GM19035 (cell line): ENCODE data around the gene MATK.

Experiments used
- ATAC-seq: cut with Tn5 transposase; IDR thresholded peaks from one replicate; pipeline ENCODE4 v1.9.1; 2021; ENCODE audit not compliant: unreplicated experiment

The MATK gene

DNA sequence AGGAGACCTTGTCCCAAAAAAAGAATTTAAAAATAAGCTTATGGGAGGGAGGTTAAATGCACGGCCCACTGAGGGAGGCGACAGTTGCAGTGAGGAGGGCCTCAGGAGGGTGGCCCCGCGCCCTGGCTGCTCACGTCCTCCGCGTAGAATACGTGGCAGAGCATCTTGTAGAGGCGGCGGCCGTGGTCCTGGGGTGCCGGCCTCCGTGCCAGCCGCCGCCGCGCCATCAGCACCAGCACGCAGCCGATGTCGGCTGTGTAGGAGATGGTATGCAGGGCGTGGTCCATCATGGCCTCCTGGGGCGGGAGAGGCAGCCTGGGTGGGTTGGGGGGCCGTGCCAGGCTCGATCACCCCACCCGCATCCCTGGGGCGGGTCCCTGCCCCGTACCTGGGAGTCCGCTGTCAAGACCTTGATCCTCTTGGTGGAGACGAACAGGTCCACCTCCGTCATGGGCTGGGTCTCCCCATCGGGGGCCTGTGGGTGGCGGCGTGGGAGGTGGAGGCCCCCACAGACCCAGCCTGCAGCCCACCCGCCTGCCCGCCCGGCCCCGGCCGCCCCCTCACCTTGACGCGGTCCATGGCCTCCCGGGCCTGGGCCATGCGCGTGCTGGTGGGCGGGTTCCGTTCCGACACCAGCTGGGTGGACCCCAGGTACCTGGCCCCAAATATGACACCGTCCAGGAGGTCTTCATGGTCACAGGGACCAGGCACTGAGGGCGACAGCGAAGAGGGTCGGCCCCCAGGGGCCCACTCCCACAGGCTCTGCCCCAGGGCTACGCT is 32.4 kb downstream of the MATK start:
- no peak for ATAC-seq

DNA sequence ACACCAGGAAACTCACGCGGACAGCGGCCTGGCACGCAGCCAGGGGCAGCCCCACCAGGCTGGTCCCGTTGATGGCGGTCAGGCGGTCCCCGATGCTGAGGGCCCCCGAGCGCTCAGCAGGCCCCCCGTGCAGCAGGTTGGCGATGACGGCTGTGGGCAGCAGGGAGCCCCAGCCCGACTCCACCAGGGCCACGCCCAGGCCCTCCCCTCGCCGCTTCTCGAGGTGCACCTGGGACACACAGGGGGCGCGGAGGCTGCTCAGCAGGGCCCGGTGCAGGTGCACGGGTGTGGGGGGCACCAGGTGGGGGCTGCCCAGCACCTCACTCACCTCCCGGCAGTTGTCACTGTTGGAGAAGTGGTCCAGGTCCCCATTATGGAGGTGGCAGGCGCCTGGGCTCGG is 33.7 kb downstream of the MATK start:
- ATAC-seq, result no peak

DNA sequence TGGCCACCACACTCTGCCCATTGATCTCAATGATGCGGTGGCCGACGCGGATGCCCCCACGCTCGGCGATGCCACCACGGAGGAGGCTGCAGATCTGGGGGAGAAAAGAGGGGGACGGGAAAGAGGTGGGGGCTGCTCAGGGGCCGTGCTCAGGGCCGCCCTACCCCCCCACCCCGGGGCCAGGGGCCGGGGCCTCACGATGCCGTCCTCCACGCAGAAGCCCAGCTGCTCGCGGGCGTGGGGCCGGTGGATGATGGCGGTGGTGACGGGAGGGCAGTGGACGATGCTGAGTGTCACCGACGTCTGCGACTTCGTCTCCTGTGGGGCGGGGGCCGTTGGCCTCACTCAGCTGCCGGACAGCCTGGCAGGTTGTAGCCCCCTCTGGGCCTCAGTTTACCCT is 34.9 kb downstream of the MATK start:
- no peak for ATAC-seq

DNA sequence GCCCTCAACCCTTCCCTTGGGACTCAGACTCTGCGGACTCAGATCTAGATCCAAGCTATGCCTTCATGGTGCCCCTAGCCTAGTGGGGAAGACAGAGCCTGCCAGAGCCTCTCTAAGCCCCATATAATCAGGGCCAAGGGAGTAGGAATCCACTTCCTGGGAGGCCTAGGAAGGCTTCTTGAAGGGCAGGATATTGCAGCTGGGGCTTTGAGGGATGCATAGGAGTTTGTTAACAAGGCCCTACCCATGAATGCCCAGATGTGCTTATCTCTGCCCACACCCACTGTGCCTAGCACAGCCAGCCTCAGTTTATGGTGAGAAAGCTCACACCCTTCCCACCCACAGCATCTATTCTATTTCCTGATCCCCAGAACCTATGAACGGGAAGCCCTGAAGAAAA is 36.0 kb downstream of the MATK start:
- no peak for ATAC-seq

DNA sequence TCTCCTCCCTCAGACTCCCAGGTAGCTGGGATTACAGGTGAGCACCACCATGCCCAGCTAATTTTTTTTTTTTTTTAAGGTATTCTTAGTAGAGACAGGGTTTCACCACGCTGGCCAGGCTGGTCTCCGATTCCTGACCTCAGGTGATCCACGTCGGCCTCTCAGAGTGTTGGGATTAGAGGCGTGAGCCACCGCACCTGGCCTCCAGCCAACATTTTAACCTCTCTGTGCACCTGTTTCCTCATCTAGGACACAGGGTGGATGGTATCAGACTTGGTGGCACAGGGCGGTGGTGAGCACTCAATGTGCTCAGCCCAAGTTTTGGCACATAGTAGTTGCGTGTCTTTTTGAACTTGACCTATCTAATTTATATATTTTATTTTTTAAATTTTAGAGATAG is 37.2 kb downstream of the MATK start:
- no peak for ATAC-seq

DNA sequence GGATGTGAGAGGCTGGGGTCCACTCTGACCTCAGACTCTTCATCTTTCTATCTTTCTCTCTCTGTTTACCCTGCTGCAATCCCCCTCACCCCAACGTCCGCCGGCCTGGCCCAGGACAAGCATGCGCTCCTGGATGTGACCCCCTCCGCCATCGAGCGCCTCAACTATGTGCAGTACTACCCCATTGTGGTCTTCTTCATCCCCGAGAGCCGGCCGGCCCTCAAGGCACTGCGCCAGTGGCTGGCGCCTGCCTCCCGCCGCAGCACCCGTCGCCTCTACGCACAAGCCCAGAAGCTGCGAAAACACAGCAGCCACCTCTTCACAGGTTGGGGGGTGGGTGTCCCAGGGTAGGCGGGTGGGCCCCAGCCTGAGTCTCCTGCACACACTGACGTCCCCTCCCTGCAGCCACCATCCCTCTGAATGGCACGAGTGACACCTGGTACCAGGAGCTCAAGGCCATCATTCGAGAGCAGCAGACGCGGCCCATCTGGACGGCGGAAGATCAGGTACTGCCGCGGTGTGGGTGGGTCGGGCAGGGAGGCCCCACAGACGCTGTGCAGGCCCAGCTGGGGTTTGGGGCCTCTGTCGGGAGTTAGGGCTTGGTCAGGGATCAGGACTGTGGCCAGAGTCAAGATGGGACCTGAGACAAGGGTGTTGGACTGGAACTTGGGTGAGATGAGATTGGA is 39.7 kb downstream of the MATK start:
- ATAC-seq, result no peak

DNA sequence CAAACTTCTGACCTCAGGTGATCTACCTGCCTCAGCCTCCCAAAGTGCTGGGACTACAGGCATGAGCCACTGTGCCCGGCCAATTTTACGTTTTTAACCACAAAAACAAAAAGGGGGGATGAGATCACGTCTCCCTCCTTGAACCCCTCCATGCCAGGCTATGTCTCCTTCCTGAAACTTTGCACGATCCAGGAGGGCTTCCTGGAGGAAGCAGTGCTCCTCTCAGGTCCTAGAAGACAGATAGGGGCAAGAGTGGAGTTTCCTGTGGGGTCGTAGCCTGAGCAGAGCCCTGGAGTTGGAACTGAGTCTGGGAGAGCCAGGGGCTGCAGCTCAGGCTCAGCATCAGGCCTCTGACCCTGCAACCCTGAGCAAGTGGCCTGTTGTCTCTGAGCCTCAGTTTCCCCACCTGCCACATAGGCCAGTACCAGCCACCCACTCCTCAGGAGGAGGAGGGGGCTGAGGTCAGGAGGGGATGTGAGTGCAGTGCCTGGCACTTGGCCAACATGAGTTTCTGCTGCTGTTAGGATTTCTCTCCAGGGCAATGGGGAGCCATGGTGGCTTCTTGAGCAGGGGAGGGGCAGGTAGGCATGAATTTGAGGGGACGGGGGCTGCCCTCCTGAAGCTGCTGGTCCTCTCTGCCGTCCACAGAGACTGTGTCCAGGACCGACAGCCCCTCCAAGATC is 40.7 kb downstream of the MATK start:
- no peak for ATAC-seq

DNA sequence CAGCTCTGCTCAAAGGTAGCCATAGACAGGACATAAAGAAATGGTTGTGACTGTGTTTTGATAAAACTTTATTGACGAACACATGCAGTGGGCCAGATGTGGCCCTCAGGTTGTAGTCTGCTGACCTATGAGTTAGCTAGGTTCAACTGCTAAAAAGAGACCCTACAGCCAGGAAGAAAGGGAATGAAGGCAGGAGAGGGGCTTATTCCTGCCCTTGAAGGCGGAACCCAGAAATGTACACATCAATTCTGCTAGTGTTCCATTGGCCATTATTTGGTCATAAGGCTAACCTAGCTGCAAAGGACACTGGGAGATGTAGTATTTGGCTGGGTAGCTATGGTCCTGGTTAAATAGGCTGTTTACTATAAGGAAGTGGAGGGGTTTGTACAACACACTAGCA is 42.7 kb downstream of the MATK start:
- no peak for ATAC-seq

DNA sequence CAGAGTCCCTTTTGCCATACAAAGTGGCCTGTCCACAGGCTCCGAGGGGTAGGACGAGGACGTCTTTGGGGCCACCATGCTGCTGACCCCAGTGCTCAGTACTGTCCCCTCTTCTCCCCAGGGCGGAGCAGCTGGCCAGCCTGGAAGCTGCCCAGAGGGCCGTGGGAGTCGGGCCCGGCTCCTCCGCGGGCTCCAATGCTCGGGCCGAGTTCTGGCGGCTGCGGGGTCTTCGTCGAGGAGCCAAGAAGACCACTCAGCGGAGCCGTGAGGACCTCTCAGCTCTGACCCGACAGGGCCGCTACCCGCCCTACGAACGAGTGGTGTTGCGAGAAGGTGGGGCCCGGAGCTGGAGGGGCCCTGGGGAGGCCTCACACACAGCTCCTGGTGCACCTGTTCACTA is 45.8 kb downstream of the MATK start:
- ATAC-seq, result no peak

DNA sequence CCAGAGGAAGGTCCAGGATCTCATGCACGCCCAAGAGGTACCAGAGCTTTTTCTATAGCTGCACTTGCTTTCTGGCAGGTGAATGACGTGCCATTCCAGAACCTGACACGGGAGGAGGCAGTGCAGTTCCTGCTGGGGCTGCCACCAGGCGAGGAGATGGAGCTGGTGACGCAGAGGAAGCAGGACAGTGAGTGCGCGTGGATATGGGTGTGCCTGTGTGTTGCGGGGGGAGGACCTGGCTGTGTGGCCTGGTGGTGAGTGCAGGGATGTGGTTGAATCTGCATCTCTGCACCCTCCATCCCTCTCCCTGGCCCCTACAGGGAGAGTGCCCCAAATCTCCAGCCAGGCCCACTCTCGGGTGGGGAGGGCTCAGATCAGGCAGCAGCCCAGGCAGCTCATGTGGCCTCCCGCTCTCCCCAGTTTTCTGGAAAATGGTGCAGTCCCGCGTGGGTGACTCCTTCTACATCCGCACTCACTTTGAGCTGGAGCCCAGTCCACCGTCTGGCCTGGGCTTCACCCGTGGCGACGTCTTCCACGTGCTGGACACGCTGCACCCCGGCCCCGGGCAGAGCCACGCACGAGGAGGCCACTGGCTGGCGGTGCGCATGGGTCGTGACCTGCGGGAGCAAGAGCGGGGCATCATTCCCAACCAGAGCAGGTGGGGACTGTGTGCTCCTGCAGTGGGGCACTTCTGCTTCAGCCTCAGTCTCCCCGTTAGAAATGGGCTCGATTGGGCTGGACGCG is 47.5 kb downstream of the MATK start:
- ATAC-seq, result no peak

DNA sequence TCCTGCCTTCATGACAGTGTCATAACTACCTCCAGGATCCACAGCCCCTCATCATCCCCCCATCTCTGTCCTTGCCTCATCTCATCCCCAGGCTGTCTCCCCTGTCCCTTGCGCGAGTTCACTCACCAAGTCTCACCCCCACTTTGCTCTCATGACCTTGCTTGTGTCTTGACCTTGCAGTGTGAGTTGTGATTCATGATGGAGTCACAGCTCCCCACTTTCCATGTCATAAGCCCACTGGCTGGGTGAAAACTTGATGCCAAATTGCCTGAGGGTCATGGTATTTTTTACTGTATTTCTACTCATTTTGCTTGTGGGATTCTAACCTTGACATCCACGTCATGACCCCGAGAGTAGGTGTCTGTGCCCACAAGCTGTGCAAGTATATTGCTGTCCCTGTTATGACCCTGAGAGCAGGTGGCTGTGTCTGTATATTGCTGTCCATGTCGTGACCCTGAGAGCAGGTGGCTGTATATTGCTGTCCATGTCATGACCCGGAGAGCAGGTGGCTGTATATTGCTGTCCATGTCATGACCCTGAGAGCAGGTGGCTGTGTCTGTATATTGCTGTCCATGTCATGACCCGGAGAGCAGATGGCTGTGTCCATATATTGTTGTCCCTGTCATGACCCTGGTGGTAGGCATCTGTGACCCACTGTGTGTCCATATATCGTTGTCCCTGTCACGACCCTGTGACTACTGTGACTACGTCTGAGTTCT is 48.5 kb downstream of the MATK start:
- no peak for ATAC-seq

DNA sequence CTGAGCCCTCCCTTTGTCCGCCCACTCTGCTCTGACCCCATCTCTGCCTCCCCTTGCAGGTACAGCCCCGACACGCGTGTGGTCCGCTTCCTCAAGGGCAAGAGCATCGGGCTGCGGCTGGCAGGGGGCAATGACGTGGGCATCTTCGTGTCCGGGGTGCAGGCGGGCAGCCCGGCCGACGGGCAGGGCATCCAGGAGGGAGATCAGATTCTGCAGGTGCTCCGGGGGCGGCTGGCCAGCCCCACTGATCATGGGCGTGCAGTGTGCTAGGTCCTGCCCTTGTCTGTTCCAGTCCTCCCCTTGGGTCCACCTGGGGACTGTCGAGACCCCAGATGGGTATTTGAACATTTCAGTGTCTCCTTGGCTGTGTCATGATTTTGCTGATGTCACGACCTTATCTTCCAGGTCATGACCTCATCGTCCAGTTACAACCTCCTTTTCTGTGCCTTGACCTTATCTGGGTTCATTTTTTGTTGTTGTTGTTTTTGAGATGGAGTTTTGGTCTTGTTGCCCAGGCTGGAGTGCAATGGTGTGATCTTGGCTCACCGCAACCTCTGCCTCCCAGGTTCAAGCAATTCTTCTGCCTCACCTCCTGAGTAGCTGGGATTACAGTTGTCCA is 50.0 kb downstream of the MATK start:
- ATAC-seq, result no peak

DNA sequence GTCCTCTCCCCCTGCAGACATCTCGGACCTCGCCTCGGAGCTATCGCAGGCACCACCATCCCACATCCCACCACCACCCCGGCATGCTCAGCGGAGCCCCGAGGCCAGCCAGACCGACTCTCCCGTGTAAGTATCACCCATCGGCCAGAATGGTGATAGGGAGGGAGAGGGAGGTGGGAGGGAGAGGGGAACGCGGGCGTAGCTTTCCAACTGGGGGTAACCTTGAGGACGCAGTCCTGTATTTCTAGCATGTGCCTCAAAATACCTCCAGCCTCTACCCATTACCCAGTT is 51.9 kb downstream of the MATK start:
- no peak for ATAC-seq

DNA sequence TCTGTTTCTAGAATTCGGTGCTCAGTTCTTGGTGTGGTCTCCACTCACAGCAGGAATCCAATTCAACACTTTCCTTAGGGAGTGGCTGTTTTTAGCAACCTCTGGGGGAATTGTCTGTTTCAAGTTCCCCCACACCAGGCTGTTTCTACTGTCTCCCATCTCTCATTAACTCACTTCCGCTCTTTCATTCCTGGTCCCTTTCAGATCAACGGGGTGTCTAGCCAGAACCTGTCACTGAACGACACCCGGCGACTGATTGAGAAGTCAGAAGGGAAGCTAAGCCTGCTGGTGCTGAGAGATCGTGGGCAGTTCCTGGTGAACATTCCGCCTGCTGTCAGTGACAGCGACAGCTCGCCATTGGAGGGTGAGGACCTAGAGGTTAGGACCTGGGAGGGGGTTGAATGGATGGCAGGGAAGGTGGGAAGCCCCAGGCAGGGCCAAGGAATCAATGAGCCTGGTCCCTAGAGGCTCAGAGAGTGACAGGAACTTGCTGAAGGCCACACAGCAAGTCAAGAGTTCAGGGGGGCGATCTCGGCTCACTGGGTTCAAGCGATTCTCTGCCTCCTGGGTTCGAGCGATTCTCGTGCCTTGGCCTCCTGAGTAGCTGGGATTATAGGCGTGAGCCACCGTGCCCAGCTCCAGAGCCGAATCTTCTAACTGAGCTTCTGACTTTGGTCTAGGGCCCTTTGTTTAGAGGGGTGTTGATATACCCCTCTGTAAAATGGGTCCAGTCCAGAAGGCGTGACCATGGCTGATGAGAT is 52.5 kb downstream of the MATK start:
- no peak for ATAC-seq

DNA sequence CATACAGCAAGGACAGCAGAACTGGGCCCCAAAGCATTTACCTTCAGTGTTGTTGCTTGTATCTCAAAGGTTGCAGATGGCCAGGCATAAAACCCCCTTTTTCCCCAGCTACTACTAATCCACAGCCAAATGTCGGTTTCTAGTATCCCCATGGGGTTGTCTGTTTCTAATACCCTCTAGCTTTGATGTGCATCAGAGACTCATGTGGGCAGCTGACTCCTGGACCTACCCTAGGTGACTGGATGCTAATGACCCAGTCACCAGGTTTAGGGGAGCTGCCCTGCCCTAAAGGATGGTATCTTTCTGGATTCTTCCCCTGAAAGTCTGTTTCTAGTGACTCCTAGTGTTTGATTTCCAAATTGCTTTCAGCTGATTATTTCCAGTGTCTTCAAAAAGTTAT is 54.1 kb downstream of the MATK start:
- ATAC-seq, result no peak

DNA sequence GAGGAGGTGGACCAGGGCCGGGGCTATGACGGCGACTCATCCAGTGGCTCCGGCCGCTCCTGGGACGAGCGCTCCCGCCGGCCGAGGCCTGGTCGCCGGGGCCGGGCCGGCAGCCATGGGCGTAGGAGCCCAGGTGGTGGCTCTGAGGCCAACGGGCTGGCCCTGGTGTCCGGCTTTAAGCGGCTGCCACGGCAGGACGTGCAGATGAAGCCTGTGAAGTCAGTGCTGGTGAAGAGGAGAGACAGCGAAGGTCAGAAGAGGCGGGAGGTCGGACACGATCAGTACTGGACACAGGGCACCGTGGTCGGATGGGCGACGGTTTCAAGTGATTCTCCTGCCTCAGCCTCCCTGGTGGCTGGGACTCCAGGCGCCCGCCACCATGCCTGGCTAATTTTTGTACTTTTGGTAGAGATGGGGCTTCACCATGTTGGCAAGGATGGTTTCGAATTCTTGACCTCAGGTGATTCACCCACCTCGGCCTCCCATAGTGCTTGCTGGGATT is 55.7 kb downstream of the MATK start:
- no peak for ATAC-seq
